CD14-positive monocyte (primary cell): ENCODE measurements around the gene EML1. TPM values are rescaled to one million over a fixed set of nuclear protein-coding genes. Genes with fewer than 3 reads are reported as not detected.

Experiments
- DNase-seq, 3 donors: peaks; one replicate each; pipeline ENCODE4 v3.0.0-alpha.2; 2011 to 2022
- H2AFZ ChIP-seq: 2 replicates; pipeline ENCODE4 v1.6.0; 2012; ENCODE audit warnings: mild to moderate bottlenecking, low read depth, low read length, inconsistent platforms; ENCODE audit not compliant: insufficient read depth, poor library complexity, severe bottlenecking
- H3K27ac ChIP-seq, 2 donors: 1 replicate in 1 of 2; 2 replicates in 1 of 2; pipeline ENCODE4 v1.5.1; 2012 to 2013; ENCODE audit warnings: low read length in 2 of 2, control low read depth in 1 of 2, inconsistent platforms in 1 of 2, low read depth in 1 of 2, mild to moderate bottlenecking in 1 of 2
- H3K27me3 ChIP-seq, 2 donors: one replicate each; pipeline versions ENCODE4 v1.6.0 to v1.6.1; 2011 to 2013; ENCODE audit warnings: low read length in 2 of 2; ENCODE audit not compliant: control insufficient read depth in 2 of 2, insufficient read depth in 2 of 2
- H3K36me3 ChIP-seq, 2 donors: replicated peaks in 1 of 2; 1 replicate in 1 of 2; 2 replicates in 1 of 2; pipeline versions ENCODE4 v1.5.1 to v1.6.1; 2012 to 2013; ENCODE audit warnings: low read length in 2 of 2, control low read depth in 1 of 2, inconsistent platforms in 1 of 2, mild to moderate bottlenecking in 1 of 2; ENCODE audit not compliant: insufficient read depth in 2 of 2, control insufficient read depth in 1 of 2
- H3K4me1 ChIP-seq, 2 donors: 1 replicate in 1 of 2; 2 replicates in 1 of 2; pipeline versions ENCODE4 v1.5.1 to v1.6.1; 2012 to 2013; ENCODE audit warnings: low read length in 2 of 2, control low read depth in 1 of 2, inconsistent platforms in 1 of 2, mild to moderate bottlenecking in 1 of 2, moderate library complexity in 1 of 2; ENCODE audit not compliant: insufficient read depth in 2 of 2, control insufficient read depth in 1 of 2
- H3K4me2 ChIP-seq: replicated peaks from 2 replicates; pipeline ENCODE3; 2012; ENCODE audit warnings: low read length, moderate library complexity, mild to moderate bottlenecking; ENCODE audit not compliant: poor library complexity, severe bottlenecking; ENCODE audit errors: extremely low read depth
- H3K4me3 ChIP-seq, 3 experiments: fragments of 200-600 bp in 1 of 3; sonication (generic) in 1 of 3; replicated peaks in 1 of 3; 1 replicate in 2 of 3; 2 replicates in 1 of 3; pipeline ENCODE4 v1.5.1; 2011 to 2013; ENCODE audit warnings: low read length in 3 of 3, mild to moderate bottlenecking in 3 of 3, control low read depth in 2 of 3, low read depth in 2 of 3, inconsistent platforms in 1 of 3, moderate library complexity in 1 of 3
- H3K79me2 ChIP-seq: 2 replicates; pipeline ENCODE4 v1.6.0; 2012; ENCODE audit warnings: mild to moderate bottlenecking, control low read depth, inconsistent platforms, low read length, moderate library complexity; ENCODE audit not compliant: insufficient read depth
- H3K9ac ChIP-seq: 2 replicates; pipeline ENCODE4 v1.6.0; 2017; ENCODE audit warnings: low read length, mild to moderate bottlenecking; ENCODE audit not compliant: insufficient read depth, poor library complexity, severe bottlenecking
- H3K9me3 ChIP-seq, 2 donors: replicated peaks in 1 of 2; 1 replicate in 1 of 2; 2 replicates in 1 of 2; pipeline versions ENCODE4 v1.5.1 to v1.6.1; 2012 to 2013; ENCODE audit warnings: low read length in 2 of 2, control low read depth in 1 of 2; ENCODE audit not compliant: control insufficient read depth in 1 of 2, insufficient read depth in 1 of 2
- H4K20me1 ChIP-seq: 2 replicates; pipeline ENCODE4 v1.6.0; 2012; ENCODE audit warnings: mild to moderate bottlenecking, low read length, control low read depth, moderate library complexity; ENCODE audit not compliant: insufficient read depth
- H3K27ac Mint-ChIP-seq, 7 donors: one replicate each; pipeline ENCODE4 v1.8.0; 2020; ENCODE audit warnings: mild to moderate bottlenecking in 7 of 7, mixed read lengths in 7 of 7, moderate library complexity in 6 of 7, inconsistent platforms in 2 of 7
- H3K27me3 Mint-ChIP-seq, 3 donors: one replicate each; pipeline ENCODE4 v1.8.0; 2021 to 2022; ENCODE audit warnings: low read depth in 3 of 3, mild to moderate bottlenecking in 3 of 3, mixed read lengths in 3 of 3, moderate library complexity in 3 of 3, inconsistent platforms in 1 of 3
- H3K36me3 Mint-ChIP-seq, 2 donors: one replicate each; pipeline ENCODE4 v1.8.0; 2020; ENCODE audit warnings: mixed read lengths in 2 of 2, inconsistent platforms in 1 of 2, mild to moderate bottlenecking in 1 of 2
- H3K4me1 Mint-ChIP-seq: one replicate; pipeline ENCODE4 v1.8.0; 2020; ENCODE audit warnings: mild to moderate bottlenecking, mixed read lengths
- H3K4me3 Mint-ChIP-seq, 2 donors: one replicate each; pipeline ENCODE4 v1.8.0; 2020; ENCODE audit warnings: mild to moderate bottlenecking in 2 of 2, mixed read lengths in 2 of 2, moderate library complexity in 1 of 2
- H3K9me3 Mint-ChIP-seq, 7 donors: one replicate each; pipeline ENCODE4 v1.8.0; 2020 to 2022; ENCODE audit warnings: mixed read lengths in 7 of 7, mild to moderate bottlenecking in 6 of 7, moderate library complexity in 6 of 7, inconsistent platforms in 2 of 7
- WGBS: methylation state at CpG from one replicate; pipeline ENCODE4 v1.1.5; 2013; ENCODE audit warnings: missing lambda C conversion rate; ENCODE audit not compliant: insufficient coverage; 5-methylcytosine and 5-hydroxymethylcytosine counted together
- intact Hi-C, 2 donors: fragments of 100-400 bp; cut with micrococcal nuclease; formaldehyde crosslinking; loops; one replicate each; pipeline versions ENCODE4 v1.15.0 to v1.15.1; 2023
- polyA plus RNA-seq, 3 donors: library from polyadenylated mRNA; depleted of rRNA in 1 of 3; unstranded in 2 of 3; stranded (reverse) in 1 of 3; fragments of 300-500 nt in 2 of 3; fragments of >200 nt in 1 of 3; fragmentation: Illumina TruSeq in 2 of 3; gene quantifications; 1 replicate in 2 of 3; 2 replicates in 1 of 3; pipeline ENCODE4 v1.2.3, GENCODE V29; 2012 to 2021
- TF ChIP-seq, protein P1 (sequence below): fragments of 200-600 bp; IDR thresholded peaks from one replicate; pipeline ENCODE4 v1.8.0; 2022; ENCODE audit warnings: antibody characterized with exemption, mild to moderate bottlenecking

The EML1 gene
- polyA plus RNA-seq, 3 donors: not detected

DNA sequence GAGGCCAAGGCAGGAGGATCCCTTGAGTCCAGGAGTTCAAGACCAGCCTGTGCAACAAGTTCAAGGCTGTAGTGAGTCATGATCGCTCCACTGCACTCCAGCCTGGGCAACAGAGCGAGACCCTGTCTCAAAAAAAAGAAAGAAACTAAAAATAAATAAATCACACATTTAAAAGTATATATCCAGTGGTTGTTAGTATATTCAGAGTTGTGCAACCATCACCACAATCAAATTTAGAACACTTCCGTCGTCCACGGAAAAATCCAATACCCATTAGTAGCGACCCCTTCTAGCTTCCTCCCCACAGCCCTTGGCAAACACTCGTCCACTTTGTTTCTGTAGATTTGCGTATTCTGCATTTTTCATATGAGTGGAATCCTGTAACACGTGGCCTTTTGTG lies 44.7 kb upstream of the EML1 start:
- H3K4me1 Mint-ChIP-seq: peaks cover 2% of the 10 kb centered on the region
- 88% methylated on average over 4 of the region's 9 CpGs for WGBS
- Histone ChIP-seq H3K4me3 (no peak overlapping the region), H3K79me2 (no peaks in the 10 kb centered on the region), H3K36me3 (no peaks in the 10 kb centered on the region), H3K4me2 (no peak overlapping the region), H2AFZ (no peak overlapping the region), H3K27ac (no peak overlapping the region), H3K9ac (no peak overlapping the region), H3K4me1 (no peaks in the 10 kb centered on the region), H3K27me3 (peaks cover 0 to 31% of the 10 kb centered on the region in 2 donors), H4K20me1 (no peaks in the 10 kb centered on the region), H3K9me3 (no peaks in the 10 kb centered on the region)
- peak overlapping the region in 1 of 2 donors; percentile 13 for H3K4me3 Mint-ChIP-seq
- TF ChIP-seq, protein P1, sequence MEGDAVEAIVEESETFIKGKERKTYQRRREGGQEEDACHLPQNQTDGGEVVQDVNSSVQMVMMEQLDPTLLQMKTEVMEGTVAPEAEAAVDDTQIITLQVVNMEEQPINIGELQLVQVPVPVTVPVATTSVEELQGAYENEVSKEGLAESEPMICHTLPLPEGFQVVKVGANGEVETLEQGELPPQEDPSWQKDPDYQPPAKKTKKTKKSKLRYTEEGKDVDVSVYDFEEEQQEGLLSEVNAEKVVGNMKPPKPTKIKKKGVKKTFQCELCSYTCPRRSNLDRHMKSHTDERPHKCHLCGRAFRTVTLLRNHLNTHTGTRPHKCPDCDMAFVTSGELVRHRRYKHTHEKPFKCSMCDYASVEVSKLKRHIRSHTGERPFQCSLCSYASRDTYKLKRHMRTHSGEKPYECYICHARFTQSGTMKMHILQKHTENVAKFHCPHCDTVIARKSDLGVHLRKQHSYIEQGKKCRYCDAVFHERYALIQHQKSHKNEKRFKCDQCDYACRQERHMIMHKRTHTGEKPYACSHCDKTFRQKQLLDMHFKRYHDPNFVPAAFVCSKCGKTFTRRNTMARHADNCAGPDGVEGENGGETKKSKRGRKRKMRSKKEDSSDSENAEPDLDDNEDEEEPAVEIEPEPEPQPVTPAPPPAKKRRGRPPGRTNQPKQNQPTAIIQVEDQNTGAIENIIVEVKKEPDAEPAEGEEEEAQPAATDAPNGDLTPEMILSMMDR: no peak
- H3K36me3 Mint-ChIP-seq: no peaks in the 10 kb centered on the region
- no peak overlapping the region for H3K27ac Mint-ChIP-seq
- no peaks in the 10 kb centered on the region for H3K9me3 Mint-ChIP-seq
- peaks cover 31 to 52% (median 43%) of the 10 kb centered on the region in 3 donors for H3K27me3 Mint-ChIP-seq
- intact Hi-C loops: no loop called here
- no peak for DNase-seq

GRCh38 chr14:99749142-99749541 lies 44.1 kb upstream of the EML1 start:
- Mint-ChIP-seq H3K9me3 (no peaks in the 10 kb centered on the region), H3K36me3 (no peaks in the 10 kb centered on the region), H3K27me3 (peaks cover 31 to 57% (median 45%) of the 10 kb centered on the region in 3 donors), H3K4me1 (peaks cover 2% of the 10 kb centered on the region), H3K4me3 (no peak overlapping the region), H3K27ac (no peak overlapping the region)
- intact Hi-C loops: no loop called here
- DNase-seq: no peak
- Histone ChIP-seq H3K27ac (no peak overlapping the region), H2AFZ (no peak overlapping the region), H3K4me3 (no peak overlapping the region), H3K9ac (no peak overlapping the region), H3K36me3 (no peaks in the 10 kb centered on the region), H3K4me1 (no peaks in the 10 kb centered on the region), H3K9me3 (no peaks in the 10 kb centered on the region), H3K27me3 (peaks cover 0 to 32% of the 10 kb centered on the region in 2 donors), H4K20me1 (no peaks in the 10 kb centered on the region), H3K79me2 (no peaks in the 10 kb centered on the region), H3K4me2 (no peak overlapping the region)
- TF ChIP-seq, protein P1: no peak
- WGBS: 97% methylated on average over 7 of the region's 13 CpGs
